HEK293 (cell line): Measurements from ENCODE around the gene GRK2.

Experiments used
- CTCF ChIA-PET: fragments of 350-600 bp; formaldehyde crosslinking; extraction: SDS; loops from one replicate; lab custom pipeline; 2021; ENCODE audit warnings: antibody characterized with exemption; lab: Yijun Ruan, JAX
- POLR2A ChIA-PET: fragments of 300-600 bp; formaldehyde crosslinking; extraction: SDS; loops from one replicate; lab custom pipeline; 2020; ENCODE audit warnings: antibody characterized with exemption, inconsistent platforms; lab: Yijun Ruan, JAX
- H3K27ac ChIP-seq: fragments of 200-500 bp; sonication (Bioruptor generic); 2 replicates; pipeline ENCODE4 v1.5.1; 2014; ENCODE audit warnings: low read depth, low read length, control low read depth, inconsistent platforms; ENCODE audit errors: extremely low read depth
- H3K36me3 ChIP-seq, 2 experiments: fragments of 200-500 bp in 1 of 2; sonication (Bioruptor generic) in 1 of 2; 1 replicate in 1 of 2; 2 replicates in 1 of 2; pipeline ENCODE4 v1.5.1; 2014 to 2017; ENCODE audit warnings: inconsistent platforms in 2 of 2, low read length in 2 of 2; ENCODE audit not compliant: control insufficient read depth in 2 of 2, insufficient read depth in 1 of 2
- H3K4me1 ChIP-seq: fragments of 200-500 bp; sonication (Bioruptor generic); 2 replicates; pipeline ENCODE4 v1.5.1; 2014; ENCODE audit warnings: mild to moderate bottlenecking, low read length, inconsistent platforms; ENCODE audit not compliant: control insufficient read depth, insufficient read depth
- H3K4me3 ChIP-seq: 2 replicates; pipeline ENCODE4 v1.5.1; 2011; ENCODE audit warnings: low read depth, mild to moderate bottlenecking, control low read depth, low read length, moderate library complexity
- H3K9me3 ChIP-seq: fragments of 200-500 bp; sonication (Bioruptor generic); 2 replicates; pipeline ENCODE4 v1.5.1; 2014; ENCODE audit warnings: low read depth, low read length, inconsistent platforms; ENCODE audit not compliant: control insufficient read depth, insufficient read depth
- AEBP2 ChIP-seq: fragments of 450-650 bp; formaldehyde crosslinking; IDR thresholded peaks from 2 replicates; pipeline ENCODE4 v1.5.1; 2016; ENCODE audit warnings: missing biosample characterization, missing genetic modification characterization, borderline replicate concordance
- BCL11A ChIP-seq: fragments of 450-650 bp; formaldehyde crosslinking; IDR thresholded peaks from 2 replicates; pipeline ENCODE4 v1.5.1; 2016; ENCODE audit warnings: low read depth, missing biosample characterization, missing genetic modification characterization
- GLIS1 ChIP-seq: fragments of 450-650 bp; formaldehyde crosslinking; IDR thresholded peaks from 2 replicates; pipeline ENCODE4 v1.5.1; 2016; ENCODE audit warnings: missing biosample characterization, missing genetic modification characterization
- HIC1 ChIP-seq: fragments of 450-650 bp; formaldehyde crosslinking; IDR thresholded peaks from 2 replicates; pipeline ENCODE4 v1.5.1; 2016; ENCODE audit warnings: missing biosample characterization, missing genetic modification characterization
- SP3 ChIP-seq: fragments of 450-650 bp; formaldehyde crosslinking; IDR thresholded peaks from 2 replicates; pipeline ENCODE4 v1.5.1; 2016; ENCODE audit warnings: missing biosample characterization, missing genetic modification characterization
- SP7 ChIP-seq: fragments of 450-650 bp; formaldehyde crosslinking; IDR thresholded peaks from 2 replicates; pipeline ENCODE4 v1.5.1; 2016; ENCODE audit warnings: missing biosample characterization, missing genetic modification characterization
- TRIM28 ChIP-seq: IDR thresholded peaks from 2 replicates; pipeline ENCODE4 v1.6.1; 2011; ENCODE audit warnings: low read length, control low read depth, borderline replicate concordance
- ZFHX2 ChIP-seq: fragments of 450-650 bp; formaldehyde crosslinking; conservative IDR thresholded peaks from 2 replicates; pipeline ENCODE4 v1.5.1; 2016; ENCODE audit warnings: missing biosample characterization, missing genetic modification characterization
- ZNF221 ChIP-seq: fragments of 450-650 bp; formaldehyde crosslinking; IDR thresholded peaks from 2 replicates; pipeline ENCODE4 v1.5.1; 2017; ENCODE audit warnings: missing biosample characterization, missing genetic modification characterization, borderline replicate concordance
- ZNF23 ChIP-seq: fragments of 450-650 bp; formaldehyde crosslinking; IDR thresholded peaks from 2 replicates; pipeline ENCODE4 v1.5.1; 2016; ENCODE audit warnings: missing biosample characterization, missing genetic modification characterization, borderline replicate concordance
- ZNF248 ChIP-seq: fragments of 450-650 bp; formaldehyde crosslinking; IDR thresholded peaks from 2 replicates; pipeline ENCODE4 v1.5.1; 2017; ENCODE audit warnings: missing biosample characterization, missing genetic modification characterization
- ZNF266 ChIP-seq: fragments of 450-650 bp; formaldehyde crosslinking; IDR thresholded peaks from 2 replicates; pipeline ENCODE4 v1.5.1; 2016; ENCODE audit warnings: missing biosample characterization, missing genetic modification characterization, low read depth
- ZNF423 ChIP-seq: fragments of 450-650 bp; formaldehyde crosslinking; IDR thresholded peaks from 2 replicates; pipeline ENCODE4 v1.5.1; 2016; ENCODE audit warnings: missing biosample characterization, missing genetic modification characterization
- ZNF426 ChIP-seq: fragments of 450-650 bp; formaldehyde crosslinking; IDR thresholded peaks from 2 replicates; pipeline ENCODE4 v1.5.1; 2017; ENCODE audit warnings: missing biosample characterization, missing genetic modification characterization, mild to moderate bottlenecking, inconsistent platforms, moderate library complexity
- ZNF48 ChIP-seq: fragments of 450-650 bp; formaldehyde crosslinking; IDR thresholded peaks from 2 replicates; pipeline ENCODE4 v1.5.1; 2016; ENCODE audit warnings: missing biosample characterization, missing genetic modification characterization
- ZNF513 ChIP-seq: fragments of 450-650 bp; IDR thresholded peaks from 2 replicates; pipeline ENCODE4 v1.5.1; 2018; ENCODE audit warnings: missing biosample characterization, missing genetic modification characterization
- ZNF549 ChIP-seq: fragments of 450-650 bp; IDR thresholded peaks from 2 replicates; pipeline ENCODE4 v1.5.1; 2018; ENCODE audit warnings: missing biosample characterization, missing genetic modification characterization, mild to moderate bottlenecking, inconsistent platforms, moderate library complexity
- ZNF585B ChIP-seq: fragments of 450-650 bp; formaldehyde crosslinking; IDR thresholded peaks from 2 replicates; pipeline ENCODE4 v1.5.1; 2016; ENCODE audit warnings: missing biosample characterization, missing genetic modification characterization
- ZNF621 ChIP-seq: fragments of 450-650 bp; formaldehyde crosslinking; IDR thresholded peaks from 2 replicates; pipeline ENCODE4 v1.5.1; 2017; ENCODE audit warnings: missing biosample characterization, missing genetic modification characterization
- ZNF677 ChIP-seq: fragments of 450-650 bp; IDR thresholded peaks from 2 replicates; pipeline ENCODE4 v1.5.0; 2018; ENCODE audit warnings: missing biosample characterization, mild to moderate bottlenecking, missing genetic modification characterization, moderate library complexity
- ZNF76 ChIP-seq: fragments of 450-650 bp; formaldehyde crosslinking; IDR thresholded peaks from 2 replicates; pipeline ENCODE4; 2016; ENCODE audit warnings: low read depth, missing biosample characterization, missing genetic modification characterization, borderline replicate concordance
- ZNF830 ChIP-seq: fragments of 450-650 bp; IDR thresholded peaks from 2 replicates; pipeline ENCODE4 v1.5.0; 2018; ENCODE audit warnings: missing biosample characterization, missing genetic modification characterization, low read depth, mild to moderate bottlenecking, moderate library complexity
- ZXDB ChIP-seq: fragments of 450-650 bp; formaldehyde crosslinking; IDR thresholded peaks from 2 replicates; pipeline ENCODE4 v1.5.1; 2016; ENCODE audit warnings: missing biosample characterization, missing genetic modification characterization
- TF ChIP-seq, protein P1 (sequence below): fragments of 450-650 bp; formaldehyde crosslinking; IDR thresholded peaks from 2 replicates; pipeline ENCODE4 v1.5.1; 2016; ENCODE audit warnings: missing biosample characterization, missing genetic modification characterization
- TF ChIP-seq, protein P2 (sequence below): fragments of 450-650 bp; IDR thresholded peaks from 2 replicates; pipeline ENCODE4 v1.5.1; 2018; ENCODE audit warnings: missing biosample characterization, mild to moderate bottlenecking, missing genetic modification characterization

Gene GRK2

DNA sequence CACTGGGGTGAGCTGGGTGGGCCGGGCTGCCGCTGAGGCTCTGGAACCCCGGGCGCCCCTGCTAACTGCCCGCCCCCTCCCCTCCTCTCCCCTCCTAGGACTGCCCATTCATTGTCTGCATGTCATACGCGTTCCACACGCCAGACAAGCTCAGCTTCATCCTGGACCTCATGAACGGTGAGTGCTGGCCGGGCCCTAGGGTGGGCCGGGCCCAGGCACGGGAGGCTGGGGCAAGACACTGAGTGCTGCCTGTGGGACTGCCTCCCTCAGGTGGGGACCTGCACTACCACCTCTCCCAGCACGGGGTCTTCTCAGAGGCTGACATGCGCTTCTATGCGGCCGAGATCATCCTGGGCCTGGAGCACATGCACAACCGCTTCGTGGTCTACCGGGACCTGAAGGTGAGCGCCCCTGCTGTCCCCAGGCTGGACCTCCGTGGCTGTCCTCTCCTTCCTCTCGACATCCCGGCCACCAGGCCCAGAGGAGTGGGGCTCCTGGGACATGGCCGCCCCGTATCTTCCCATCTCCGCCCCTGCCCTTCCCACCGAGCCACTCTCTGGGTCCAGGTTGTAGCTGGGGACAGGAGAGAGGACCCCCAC is 15.4 kb downstream of the GRK2 start:
- ChIA-PET CTCF (no interaction called here), POLR2A (no interaction called here)
- Histone ChIP-seq H3K27ac (no peak overlapping the region), H3K36me3 (peaks cover 0 to 86% of the 10 kb centered on the region in 2 experiments; a peak in 2 of 3 replicates), H3K9me3 (no peaks in the 10 kb centered on the region), H3K4me3 (no peak overlapping the region), H3K4me1 (peaks cover 4% of the 10 kb centered on the region)
- TF ChIP-seq ZFHX2 (tag by site-specific recombination): no peak
- no peak for TF ChIP-seq BCL11A (tag by site-specific recombination)
- no peak for TF ChIP-seq ZNF423 (tag by site-specific recombination)
- no peak for TF ChIP-seq ZNF76 (tag by site-specific recombination)
- TF ChIP-seq ZXDB (tag by site-specific recombination): no peak
- no peak for TF ChIP-seq ZNF830 (tag by site-specific recombination)
- TF ChIP-seq ZNF266 (tag by site-specific recombination): no peak
- TF ChIP-seq, protein P1, sequence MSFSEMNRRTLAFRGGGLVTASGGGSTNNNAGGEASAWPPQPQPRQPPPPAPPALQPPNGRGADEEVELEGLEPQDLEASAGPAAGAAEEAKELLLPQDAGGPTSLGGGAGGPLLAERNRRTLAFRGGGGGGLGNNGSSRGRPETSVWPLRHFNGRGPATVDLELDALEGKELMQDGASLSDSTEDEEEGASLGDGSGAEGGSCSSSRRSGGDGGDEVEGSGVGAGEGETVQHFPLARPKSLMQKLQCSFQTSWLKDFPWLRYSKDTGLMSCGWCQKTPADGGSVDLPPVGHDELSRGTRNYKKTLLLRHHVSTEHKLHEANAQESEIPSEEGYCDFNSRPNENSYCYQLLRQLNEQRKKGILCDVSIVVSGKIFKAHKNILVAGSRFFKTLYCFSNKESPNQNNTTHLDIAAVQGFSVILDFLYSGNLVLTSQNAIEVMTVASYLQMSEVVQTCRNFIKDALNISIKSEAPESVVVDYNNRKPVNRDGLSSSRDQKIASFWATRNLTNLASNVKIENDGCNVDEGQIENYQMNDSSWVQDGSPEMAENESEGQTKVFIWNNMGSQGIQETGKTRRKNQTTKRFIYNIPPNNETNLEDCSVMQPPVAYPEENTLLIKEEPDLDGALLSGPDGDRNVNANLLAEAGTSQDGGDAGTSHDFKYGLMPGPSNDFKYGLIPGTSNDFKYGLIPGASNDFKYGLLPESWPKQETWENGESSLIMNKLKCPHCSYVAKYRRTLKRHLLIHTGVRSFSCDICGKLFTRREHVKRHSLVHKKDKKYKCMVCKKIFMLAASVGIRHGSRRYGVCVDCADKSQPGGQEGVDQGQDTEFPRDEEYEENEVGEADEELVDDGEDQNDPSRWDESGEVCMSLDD (tag by site-specific recombination): no peak
- TF ChIP-seq ZNF621 (tag by site-specific recombination): no peak
- TF ChIP-seq AEBP2 (tag by site-specific recombination): no peak
- TF ChIP-seq ZNF248 (tag by site-specific recombination): no peak
- TF ChIP-seq ZNF677 (tag by site-specific recombination): no peak
- no peak for TF ChIP-seq ZNF513
- TF ChIP-seq, protein P2, sequence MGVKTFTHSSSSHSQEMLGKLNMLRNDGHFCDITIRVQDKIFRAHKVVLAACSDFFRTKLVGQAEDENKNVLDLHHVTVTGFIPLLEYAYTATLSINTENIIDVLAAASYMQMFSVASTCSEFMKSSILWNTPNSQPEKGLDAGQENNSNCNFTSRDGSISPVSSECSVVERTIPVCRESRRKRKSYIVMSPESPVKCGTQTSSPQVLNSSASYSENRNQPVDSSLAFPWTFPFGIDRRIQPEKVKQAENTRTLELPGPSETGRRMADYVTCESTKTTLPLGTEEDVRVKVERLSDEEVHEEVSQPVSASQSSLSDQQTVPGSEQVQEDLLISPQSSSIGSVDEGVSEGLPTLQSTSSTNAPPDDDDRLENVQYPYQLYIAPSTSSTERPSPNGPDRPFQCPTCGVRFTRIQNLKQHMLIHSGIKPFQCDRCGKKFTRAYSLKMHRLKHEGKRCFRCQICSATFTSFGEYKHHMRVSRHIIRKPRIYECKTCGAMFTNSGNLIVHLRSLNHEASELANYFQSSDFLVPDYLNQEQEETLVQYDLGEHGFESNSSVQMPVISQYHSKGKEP (tag by site-specific recombination): no peak
- no peak for TF ChIP-seq ZNF549 (tag by site-specific recombination)

DNA sequence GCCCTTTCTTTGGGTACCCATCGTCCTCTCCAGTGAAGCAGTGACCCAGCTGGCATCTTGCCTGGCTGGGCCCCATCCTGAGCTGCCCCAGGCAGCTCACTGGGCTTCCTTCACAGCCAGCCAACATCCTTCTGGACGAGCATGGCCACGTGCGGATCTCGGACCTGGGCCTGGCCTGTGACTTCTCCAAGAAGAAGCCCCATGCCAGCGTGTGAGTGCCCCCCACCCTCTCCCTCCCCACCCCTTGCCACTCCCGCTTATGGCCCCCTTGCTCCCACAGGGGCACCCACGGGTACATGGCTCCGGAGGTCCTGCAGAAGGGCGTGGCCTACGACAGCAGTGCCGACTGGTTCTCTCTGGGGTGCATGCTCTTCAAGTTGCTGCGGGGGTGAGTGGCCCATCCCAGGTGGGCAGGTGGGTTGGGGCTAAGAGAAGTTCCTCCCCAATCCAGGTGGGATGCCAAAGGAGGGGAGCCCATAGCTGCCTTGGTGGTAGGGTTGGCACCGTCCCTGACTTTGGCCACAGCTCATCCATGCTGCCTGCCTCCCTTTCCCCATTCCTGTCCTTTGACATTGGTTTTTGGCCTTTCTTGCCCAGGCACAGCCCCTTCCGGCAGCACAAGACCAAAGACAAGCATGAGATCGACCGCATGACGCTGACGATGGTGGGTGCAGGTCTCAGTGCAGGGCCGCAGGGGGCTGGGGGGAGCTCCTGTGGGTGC is 16.0 kb downstream of the GRK2 start:
- H3K9me3 ChIP-seq: no peaks in the 10 kb centered on the region
- peaks cover under 1% of the 10 kb centered on the region for H3K4me1 ChIP-seq
- H3K27ac ChIP-seq: no peak overlapping the region
- ChIA-PET CTCF (interaction anchor here (2.1 kb wide), 1 partner anchor 20 kb away, joined by 12 read pairs; no protein-coding TSS in a partner anchor), POLR2A (no interaction called here)
- H3K36me3 ChIP-seq: peaks cover 0 to 93% of the 10 kb centered on the region in 2 experiments; a peak in 2 of 3 replicates
- H3K4me3 ChIP-seq: no peak overlapping the region
- no peak for TF ChIP-seq ZNF23 (tag by site-specific recombination)
- TF ChIP-seq ZNF221: no peak
- no peak for TF ChIP-seq HIC1
- no peak for TF ChIP-seq GLIS1 (tag by site-specific recombination)
- no peak for TF ChIP-seq TRIM28
- TF ChIP-seq SP3 (tag by site-specific recombination): no peak
- TF ChIP-seq ZNF585B (tag by site-specific recombination): no peak
- no peak for TF ChIP-seq ZNF48 (tag by site-specific recombination)
- TF ChIP-seq SP7 (tag by site-specific recombination): no peak
- TF ChIP-seq ZNF426 (tag by site-specific recombination): no peak
